ENCODE data around the gene APOH.

- TF ChIP-seq CTCF (IDR thresholded peaks at IDR 0.05) (no peak), POLR2A (IDR thresholded peaks at IDR 0.05) (no peak)
Measured at GRCh38 chr17:66248285-66248684, 19.1 kb upstream of the APOH start.
